SH-SY5Y (cell line): ENCODE results near the gene GNAL.

Experiments used
- GATA2 ChIP-seq: IDR thresholded peaks from 2 replicates; pipeline ENCODE4 v1.6.1; 2011; ENCODE audit warnings: mild to moderate bottlenecking, low read depth, low read length
- GATA3 ChIP-seq: IDR thresholded peaks from 2 replicates; pipeline ENCODE4 v1.6.1; 2011; ENCODE audit warnings: low read depth, mild to moderate bottlenecking, low read length, moderate library complexity

DNA sequence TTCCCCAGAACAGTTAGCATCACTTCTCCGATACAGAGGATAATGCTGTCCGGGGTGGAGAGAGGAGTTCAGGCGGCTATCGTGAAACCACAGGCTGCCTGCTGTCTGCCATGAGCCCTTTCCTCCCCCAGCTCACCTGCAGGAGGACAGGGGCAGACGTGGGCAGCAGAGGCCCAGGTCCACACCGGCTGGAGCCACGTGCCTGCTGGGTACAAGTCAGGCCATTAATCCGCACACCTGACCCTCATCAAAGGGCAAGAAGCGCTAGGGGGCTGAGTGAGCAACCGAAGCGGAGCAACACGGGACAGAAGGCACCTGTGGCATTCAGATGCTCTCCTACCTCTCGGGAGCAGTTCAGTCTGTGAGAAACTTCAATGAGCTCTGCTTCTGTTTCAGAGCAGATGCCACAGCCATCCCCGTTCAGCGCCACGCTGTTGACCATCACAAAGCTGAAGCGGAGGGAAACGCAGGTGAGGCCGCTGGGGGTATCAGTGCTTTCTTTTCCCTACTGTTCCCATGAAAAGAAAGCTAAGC, 197.6 kb downstream of the GNAL start:
- TF ChIP-seq GATA3 = no peak
- no peak for TF ChIP-seq GATA2
